Calu3 (cell line): ENCODE results near the gene ATMIN. TPM values are rescaled to one million over a fixed set of nuclear protein-coding genes. Genes with fewer than 3 reads are reported as not detected.

Experiments
- BruUV-seq: library from RNA; stranded (reverse); fragments of 400-500 nt; replicated peaks from 2 replicates; lab custom pipeline; 2021; lab: Mats Ljungman, UMichigan
- CTCF ChIA-PET: fragments of 300-600 bp; sonication (Branson Sonifier 250); formaldehyde crosslinking; loops from one replicate; lab custom pipeline; 2022; ENCODE audit warnings: antibody characterized with exemption; lab: Charles Lee
- DNase-seq: peaks from one replicate; pipeline ENCODE4 v3.0.0; 2022
- H3K27ac Mint-ChIP-seq: one replicate; pipeline ENCODE4 v1.8.0; 2022; ENCODE audit warnings: mixed read lengths; ENCODE audit not compliant: unreplicated experiment
- H3K27me3 Mint-ChIP-seq: one replicate; pipeline ENCODE4 v1.8.0; 2022; ENCODE audit warnings: mixed read lengths; ENCODE audit not compliant: unreplicated experiment
- H3K36me3 Mint-ChIP-seq: one replicate; pipeline ENCODE4 v1.8.0; 2022; ENCODE audit warnings: mild to moderate bottlenecking, moderate library complexity, mixed read lengths; ENCODE audit not compliant: insufficient read depth, unreplicated experiment
- H3K4me1 Mint-ChIP-seq: one replicate; pipeline ENCODE4 v1.8.0; 2022; ENCODE audit warnings: mild to moderate bottlenecking, low read depth, mixed read lengths; ENCODE audit not compliant: unreplicated experiment
- H3K4me3 Mint-ChIP-seq: one replicate; pipeline ENCODE4 v1.8.0; 2022; ENCODE audit warnings: mild to moderate bottlenecking, low read depth, moderate library complexity, mixed read lengths; ENCODE audit not compliant: unreplicated experiment
- H3K9me3 Mint-ChIP-seq: one replicate; pipeline ENCODE4 v1.8.0; 2022; ENCODE audit warnings: low read depth, mixed read lengths; ENCODE audit not compliant: unreplicated experiment
- intact Hi-C: fragments of 100-400 bp; cut with micrococcal nuclease; formaldehyde crosslinking; loops from one replicate; pipeline ENCODE4 v1.10.0; 2022; ENCODE audit not compliant: unreplicated experiment
- total RNA-seq: library from RNA; stranded (reverse); gene quantifications from 2 replicates; pipeline ENCODE4 v1.2.3, GENCODE V29; 2022
- TF ChIP-seq, protein P1 (sequence below): fragments of 200-600 bp; IDR thresholded peaks from one replicate; pipeline ENCODE4 v1.8.0; 2022; ENCODE audit warnings: antibody characterized with exemption; ENCODE audit not compliant: unreplicated experiment

ATMIN gene
- total RNA-seq, 1 experiment from 2014 or later = 64.3 TPM

DNA sequence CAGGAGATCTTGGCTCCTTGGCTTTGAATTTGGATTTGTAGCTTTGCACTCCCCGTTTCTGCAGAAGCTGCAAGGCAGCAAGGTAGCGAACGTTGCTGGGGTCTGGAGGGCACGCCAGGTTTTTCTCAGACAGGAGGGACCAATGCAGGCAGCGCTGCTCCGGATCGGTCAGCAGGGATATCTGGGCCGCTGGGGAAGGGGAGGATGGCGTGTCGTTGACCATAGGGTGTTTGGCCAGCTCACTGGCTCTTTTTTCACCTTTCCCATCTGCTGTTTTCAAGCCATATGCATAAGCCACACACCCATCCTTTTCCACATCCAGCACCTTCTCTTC is 25.6 kb downstream of the ATMIN start:
- intact Hi-C loops = no loop called here
- DNase-seq = no peak
- no TSS peak for BruUV-seq
- Mint-ChIP-seq H3K4me1 (no peaks in the 10 kb centered on the region), H3K4me3 (no peak overlapping the region), H3K27me3 (no peaks in the 10 kb centered on the region), H3K36me3 (no peaks in the 10 kb centered on the region), H3K27ac (no peak overlapping the region), H3K9me3 (no peaks in the 10 kb centered on the region)
- CTCF ChIA-PET = no interaction called here
- TF ChIP-seq, protein P1, sequence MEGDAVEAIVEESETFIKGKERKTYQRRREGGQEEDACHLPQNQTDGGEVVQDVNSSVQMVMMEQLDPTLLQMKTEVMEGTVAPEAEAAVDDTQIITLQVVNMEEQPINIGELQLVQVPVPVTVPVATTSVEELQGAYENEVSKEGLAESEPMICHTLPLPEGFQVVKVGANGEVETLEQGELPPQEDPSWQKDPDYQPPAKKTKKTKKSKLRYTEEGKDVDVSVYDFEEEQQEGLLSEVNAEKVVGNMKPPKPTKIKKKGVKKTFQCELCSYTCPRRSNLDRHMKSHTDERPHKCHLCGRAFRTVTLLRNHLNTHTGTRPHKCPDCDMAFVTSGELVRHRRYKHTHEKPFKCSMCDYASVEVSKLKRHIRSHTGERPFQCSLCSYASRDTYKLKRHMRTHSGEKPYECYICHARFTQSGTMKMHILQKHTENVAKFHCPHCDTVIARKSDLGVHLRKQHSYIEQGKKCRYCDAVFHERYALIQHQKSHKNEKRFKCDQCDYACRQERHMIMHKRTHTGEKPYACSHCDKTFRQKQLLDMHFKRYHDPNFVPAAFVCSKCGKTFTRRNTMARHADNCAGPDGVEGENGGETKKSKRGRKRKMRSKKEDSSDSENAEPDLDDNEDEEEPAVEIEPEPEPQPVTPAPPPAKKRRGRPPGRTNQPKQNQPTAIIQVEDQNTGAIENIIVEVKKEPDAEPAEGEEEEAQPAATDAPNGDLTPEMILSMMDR = no peak

- intact Hi-C loops = no loop called here
- CTCF ChIA-PET = no interaction called here
- Mint-ChIP-seq H3K27me3 (no peaks in the 10 kb centered on the region), H3K36me3 (no peaks in the 10 kb centered on the region), H3K4me1 (no peaks in the 10 kb centered on the region), H3K9me3 (no peaks in the 10 kb centered on the region), H3K4me3 (no peak overlapping the region), H3K27ac (no peak overlapping the region)
- no TSS peak for BruUV-seq
- no peak for DNase-seq
- TF ChIP-seq, protein P1 = no peak
Measured at GRCh38 chr16:81061871-81062608, 26.4 kb downstream of the ATMIN start.

GRCh38 chr16:81066681-81067080 is 31.0 kb downstream of the ATMIN start:
- CTCF ChIA-PET = no interaction called here
- no peaks in the 10 kb centered on the region for H3K27me3 Mint-ChIP-seq
- intact Hi-C loops = no loop called here
- no peak overlapping the region for H3K27ac Mint-ChIP-seq
- H3K9me3 Mint-ChIP-seq = no peaks in the 10 kb centered on the region
- no peaks in the 10 kb centered on the region for H3K36me3 Mint-ChIP-seq
- peaks cover 9% of the 10 kb centered on the region for H3K4me1 Mint-ChIP-seq
- no peak overlapping the region for H3K4me3 Mint-ChIP-seq
- DNase-seq = no peak
- BruUV-seq = no TSS peak
- TF ChIP-seq, protein P1 = no peak

DNA sequence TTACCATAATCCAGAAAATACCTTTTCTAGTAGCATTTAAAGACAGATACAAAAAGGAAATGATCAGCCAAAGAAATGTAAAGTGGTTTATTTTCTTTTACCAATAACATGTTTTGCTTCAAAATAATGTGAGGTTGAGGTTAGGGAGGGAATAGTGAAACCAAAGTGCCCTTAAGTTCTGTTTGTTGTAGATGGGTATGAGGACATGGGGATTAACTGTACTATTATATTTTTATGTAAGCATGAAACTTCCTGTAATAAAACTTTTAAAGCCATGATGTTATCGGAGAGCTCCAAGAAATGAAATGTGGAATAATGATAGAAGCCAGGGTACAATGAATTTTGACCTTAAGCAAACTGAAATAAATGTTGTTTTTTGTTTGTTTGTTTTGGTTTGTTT is 31.5 kb downstream of the ATMIN start:
- Mint-ChIP-seq H3K27ac (no peak overlapping the region), H3K27me3 (no peaks in the 10 kb centered on the region), H3K4me1 (peaks cover 14% of the 10 kb centered on the region), H3K9me3 (no peaks in the 10 kb centered on the region), H3K4me3 (no peak overlapping the region), H3K36me3 (no peaks in the 10 kb centered on the region)
- intact Hi-C loops = no loop called here
- DNase-seq = no peak
- TF ChIP-seq, protein P1 = no peak
- CTCF ChIA-PET = no interaction called here
- BruUV-seq = no TSS peak
